A673 (cell line): ENCODE results near the gene SOX21.

Experiments
- EZH2 ChIP-seq: fragments of 200-600 bp; sonication (generic); IDR thresholded peaks from 2 replicates; pipeline ENCODE4 v1.6.1; 2017; ENCODE audit warnings: borderline replicate concordance, low read depth, mild to moderate bottlenecking, mixed read lengths, antibody characterized with exemption, low read length; ENCODE audit not compliant: poor library complexity, severe bottlenecking
- TF ChIP-seq, protein P1 (sequence below): fragments of 300-800, 200-600 bp; sonication (generic); conservative IDR thresholded peaks from 2 replicates; pipeline ENCODE4 v1.5.1; 2017; ENCODE audit warnings: low read depth, mild to moderate bottlenecking, antibody characterized with exemption, low read length, moderate library complexity, mixed read lengths

DNA sequence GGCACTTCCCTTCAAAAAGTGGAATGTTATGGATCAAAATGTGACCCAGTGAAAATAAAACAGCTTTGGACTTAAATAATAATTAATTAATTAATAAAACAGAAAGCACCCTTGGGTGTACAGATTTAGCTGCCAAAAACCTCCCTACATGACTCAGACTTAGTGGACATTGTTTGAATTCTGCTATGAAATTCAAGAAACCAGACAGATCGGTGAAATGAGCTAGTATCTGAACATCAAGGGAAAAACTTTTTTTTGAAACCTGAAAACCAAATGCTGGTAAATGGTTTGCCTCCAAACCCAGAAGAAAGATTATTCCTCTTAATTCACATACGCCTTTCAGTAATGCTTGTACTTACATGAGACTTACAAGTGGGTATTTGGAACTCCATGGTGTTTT lies 33.5 kb downstream of the SOX21 start:
- TF ChIP-seq EZH2: no peak
- TF ChIP-seq, protein P1, sequence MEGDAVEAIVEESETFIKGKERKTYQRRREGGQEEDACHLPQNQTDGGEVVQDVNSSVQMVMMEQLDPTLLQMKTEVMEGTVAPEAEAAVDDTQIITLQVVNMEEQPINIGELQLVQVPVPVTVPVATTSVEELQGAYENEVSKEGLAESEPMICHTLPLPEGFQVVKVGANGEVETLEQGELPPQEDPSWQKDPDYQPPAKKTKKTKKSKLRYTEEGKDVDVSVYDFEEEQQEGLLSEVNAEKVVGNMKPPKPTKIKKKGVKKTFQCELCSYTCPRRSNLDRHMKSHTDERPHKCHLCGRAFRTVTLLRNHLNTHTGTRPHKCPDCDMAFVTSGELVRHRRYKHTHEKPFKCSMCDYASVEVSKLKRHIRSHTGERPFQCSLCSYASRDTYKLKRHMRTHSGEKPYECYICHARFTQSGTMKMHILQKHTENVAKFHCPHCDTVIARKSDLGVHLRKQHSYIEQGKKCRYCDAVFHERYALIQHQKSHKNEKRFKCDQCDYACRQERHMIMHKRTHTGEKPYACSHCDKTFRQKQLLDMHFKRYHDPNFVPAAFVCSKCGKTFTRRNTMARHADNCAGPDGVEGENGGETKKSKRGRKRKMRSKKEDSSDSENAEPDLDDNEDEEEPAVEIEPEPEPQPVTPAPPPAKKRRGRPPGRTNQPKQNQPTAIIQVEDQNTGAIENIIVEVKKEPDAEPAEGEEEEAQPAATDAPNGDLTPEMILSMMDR: no peak
